HG03066 (cell line): Measurements from ENCODE around the gene PTPRA.

ENCODE experiments used
- ATAC-seq: cut with Tn5 transposase; IDR thresholded peaks from one replicate; pipeline ENCODE4 v1.9.1; 2021; ENCODE audit warnings: low read depth; ENCODE audit not compliant: unreplicated experiment

Gene PTPRA

DNA sequence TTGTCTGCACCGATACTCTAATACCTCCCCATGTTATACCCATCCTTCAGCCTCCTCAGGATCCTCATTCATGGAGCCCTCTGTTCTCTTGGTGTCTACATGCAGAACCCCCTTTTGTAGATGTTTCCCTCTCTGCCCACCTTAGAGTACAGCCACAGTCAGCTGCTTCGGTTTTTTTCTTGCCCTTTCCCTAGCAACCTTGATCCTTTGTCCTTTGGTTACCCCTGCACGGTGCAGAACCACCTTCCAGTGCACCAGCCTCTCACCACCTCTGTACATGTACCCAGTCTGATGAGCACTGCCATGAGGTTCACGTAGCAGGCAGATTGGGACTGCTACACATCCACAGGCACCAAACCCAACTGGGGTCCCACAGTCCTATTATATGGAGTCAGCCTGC is 25.5 kb upstream of the PTPRA start:
- no peak for ATAC-seq

DNA sequence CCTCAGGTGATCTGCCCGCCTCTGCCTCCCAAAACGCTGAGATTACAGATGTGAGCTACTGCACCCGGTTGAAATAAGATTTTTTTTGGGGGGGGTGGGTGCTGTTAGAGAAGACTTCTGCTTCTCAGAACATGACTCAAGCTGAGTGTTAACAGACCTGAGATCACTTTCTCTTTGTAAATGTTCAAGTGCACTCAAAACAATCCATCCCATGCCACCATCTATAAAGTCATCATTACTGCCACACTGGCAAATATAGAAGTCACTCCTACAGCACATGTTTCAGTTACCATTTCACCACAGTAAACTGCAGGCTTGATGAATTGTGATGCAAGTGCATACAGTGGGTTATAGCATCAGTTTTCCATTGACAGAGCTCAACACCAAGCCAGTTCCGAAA is 23.8 kb upstream of the PTPRA start:
- ATAC-seq = no peak

DNA sequence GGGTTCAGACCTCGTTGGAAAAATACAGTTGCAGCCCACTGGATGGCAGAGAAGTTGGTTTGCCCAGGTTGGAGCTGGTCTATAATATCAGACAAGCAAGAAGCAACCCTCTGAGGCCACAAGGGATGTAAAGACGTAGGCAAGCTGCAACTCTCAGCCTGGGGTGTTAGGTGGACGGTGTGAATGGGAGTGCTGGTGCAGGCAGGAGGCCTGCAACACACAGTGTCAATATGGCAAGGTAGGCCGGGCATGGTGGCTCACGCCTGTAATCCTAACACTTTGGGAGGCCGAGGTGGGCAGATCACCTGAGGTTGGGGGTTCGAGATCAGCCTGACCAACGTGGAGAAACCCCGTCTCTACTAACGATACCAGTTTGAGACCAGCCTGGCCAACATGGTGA is 22.2 kb upstream of the PTPRA start:
- no peak for ATAC-seq

DNA sequence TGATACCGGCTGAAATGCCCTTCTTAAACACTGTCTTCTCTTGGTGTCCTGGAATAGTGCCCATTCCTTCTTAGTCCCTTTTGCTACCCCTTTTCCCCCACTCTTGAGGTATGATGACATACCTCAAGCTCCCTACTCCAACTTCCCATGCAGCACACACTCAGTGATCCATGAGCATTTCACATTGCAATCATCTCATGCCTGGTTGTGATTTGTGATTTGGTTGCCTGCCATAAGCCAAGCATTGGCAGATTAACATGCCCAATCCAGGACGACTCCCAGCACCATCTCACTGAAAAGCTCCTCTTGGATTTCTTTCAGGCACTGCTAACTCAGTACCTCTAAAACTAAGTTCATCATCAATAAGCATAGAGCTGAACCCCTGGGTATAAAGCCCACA is 14.7 kb upstream of the PTPRA start:
- no peak for ATAC-seq

DNA sequence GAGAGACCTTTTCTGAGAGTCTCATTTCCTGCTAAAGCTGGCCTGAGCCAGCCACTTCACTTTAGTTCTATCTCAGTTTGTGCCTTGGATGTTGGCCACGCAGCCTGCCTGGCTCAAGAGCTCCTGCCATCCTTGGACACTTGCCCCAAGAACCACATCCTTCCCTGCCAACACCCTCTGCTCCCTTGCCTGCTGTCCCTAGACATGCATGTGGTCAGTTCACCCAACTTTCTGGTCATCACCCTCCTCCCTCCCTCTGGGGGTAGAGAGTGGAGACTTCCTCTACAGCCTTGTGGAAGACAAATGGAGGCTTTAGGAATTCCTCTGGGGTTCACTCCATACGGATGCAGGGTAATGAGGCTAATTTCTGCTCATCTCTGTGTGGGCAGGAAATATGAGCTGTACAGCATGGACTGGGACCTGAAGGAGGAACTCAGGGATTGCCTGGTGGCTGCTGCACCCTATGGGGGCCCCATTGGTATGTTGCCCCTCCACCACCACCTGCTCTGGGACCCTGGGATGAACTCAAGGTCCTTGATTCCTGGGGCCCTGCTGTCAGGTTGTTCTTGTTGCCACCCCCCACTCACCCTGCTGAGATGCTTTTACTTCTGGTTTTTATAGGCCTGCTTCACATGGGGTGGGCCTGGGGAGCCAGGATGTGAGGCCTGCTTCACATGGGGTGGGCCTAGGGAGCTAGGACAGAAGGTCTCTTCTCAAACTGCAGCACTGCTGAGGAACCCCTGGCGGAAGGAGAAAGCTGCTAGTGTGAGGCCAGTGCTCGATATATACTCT is 13.8 kb upstream of the PTPRA start:
- ATAC-seq = no peak

DNA sequence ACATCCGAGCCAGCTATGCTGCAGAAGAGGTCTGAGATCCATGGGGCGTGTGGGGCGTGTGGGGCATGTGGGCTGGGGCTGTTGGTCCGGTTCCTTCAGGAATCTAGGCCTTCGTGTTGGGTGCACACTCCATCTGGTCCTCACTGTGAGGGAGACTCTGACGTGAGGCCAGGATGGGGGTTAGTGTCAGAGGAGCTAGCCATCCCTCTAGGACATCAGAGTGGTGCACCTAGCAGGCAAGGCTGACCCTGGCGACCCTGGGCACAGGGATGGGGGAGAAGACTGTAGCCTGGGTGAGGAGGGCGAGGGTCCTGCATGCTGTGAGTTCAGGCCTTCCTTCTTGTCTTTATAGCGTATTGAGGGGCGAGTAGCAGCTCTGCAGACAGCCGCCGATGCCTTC is 8.7 kb upstream of the PTPRA start:
- no peak for ATAC-seq

DNA sequence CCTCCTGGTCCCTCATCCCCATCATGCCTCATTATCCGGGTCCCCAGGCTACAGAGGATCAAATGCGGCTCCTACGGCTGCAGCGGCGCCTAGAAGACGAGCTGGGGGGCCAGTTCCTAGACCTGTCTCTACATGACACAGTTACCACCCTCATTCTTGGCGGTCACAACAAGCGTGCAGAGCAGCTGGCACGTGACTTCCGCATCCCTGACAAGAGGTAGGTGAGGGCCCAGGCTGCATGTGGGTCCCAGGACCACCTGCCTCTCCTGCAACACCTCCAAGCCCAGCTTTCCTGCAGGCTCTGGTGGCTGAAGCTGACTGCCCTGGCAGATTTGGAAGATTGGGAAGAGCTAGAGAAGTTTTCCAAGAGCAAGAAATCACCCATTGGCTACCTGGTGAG is 8.2 kb upstream of the PTPRA start:
- no peak for ATAC-seq

DNA sequence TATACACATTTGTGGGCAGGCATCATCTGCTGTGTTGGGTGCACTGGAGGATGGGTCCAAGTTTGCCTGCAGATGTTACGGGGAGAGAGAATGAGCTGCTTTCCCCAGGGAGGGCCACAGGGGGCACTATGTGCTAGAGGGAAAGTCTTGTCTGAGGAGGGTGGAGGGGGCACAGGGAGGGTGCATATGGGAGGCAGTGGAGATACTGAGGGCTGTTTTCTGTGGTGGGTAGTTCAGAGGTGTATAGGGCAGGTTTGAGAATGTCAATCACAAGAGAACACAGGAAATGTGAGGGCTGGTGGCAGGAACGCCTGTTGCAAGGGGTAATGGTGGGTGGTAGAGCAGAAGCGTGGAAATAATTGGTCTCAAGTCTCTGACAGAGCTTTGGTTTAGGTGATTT is 7.7 kb upstream of the PTPRA start:
- ATAC-seq = no peak

DNA sequence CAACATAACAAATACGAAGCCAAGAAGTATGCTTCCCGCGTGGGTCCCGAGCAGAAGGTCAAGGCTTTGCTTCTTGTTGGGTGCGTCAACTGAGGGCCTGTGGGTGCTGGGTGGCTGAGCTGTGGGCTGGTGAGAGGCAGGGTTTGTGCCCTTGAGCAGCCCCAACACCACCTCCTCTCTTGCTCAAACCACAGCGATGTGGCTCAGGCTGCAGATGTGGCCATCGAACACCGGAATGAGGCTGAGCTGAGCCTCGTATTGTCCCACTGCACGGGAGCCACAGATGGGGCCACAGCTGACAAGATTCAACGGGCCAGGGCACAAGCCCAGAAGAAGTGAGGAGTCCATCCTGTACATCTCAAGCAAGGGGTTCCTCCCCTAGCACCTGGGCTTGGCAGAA is 7.0 kb upstream of the PTPRA start:
- ATAC-seq = no peak

DNA sequence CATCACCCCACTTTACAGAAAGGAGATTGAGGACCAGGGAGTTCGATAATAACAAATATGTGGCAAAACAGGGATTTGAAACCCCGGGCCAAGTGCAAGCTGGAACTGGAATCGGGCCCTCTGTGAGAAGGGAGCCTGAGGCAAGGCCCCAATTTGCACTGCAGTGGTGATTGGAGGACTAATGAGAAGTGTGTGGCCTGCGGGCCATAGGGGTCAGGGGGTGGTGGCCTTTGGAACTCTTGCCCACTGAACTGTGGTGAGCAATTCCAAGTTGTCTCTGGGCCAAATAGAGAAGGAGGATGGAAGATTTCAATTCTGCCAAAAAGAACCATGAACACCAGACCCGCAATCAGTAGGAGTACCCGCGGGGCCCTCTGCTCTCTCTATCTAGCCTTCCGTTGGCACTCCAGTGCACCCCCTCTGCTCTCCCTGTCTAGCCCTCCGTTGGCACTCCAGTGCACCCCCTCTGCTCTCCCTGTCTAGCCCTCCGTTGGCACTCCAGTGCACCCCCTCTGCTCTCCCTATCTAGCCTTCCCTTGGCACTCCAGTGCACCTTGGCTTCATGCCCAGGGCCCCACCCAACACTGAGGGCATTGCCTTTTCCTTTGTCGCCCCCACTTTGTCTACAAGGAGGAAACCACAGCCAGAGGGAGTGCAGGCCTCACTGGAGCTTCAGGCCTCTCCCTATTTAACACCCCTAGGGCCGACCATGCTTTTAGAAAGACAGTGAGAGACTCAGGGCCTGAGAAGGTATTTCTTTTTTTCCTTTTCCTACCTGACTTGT is 6.0 kb upstream of the PTPRA start:
- ATAC-seq = no peak

DNA sequence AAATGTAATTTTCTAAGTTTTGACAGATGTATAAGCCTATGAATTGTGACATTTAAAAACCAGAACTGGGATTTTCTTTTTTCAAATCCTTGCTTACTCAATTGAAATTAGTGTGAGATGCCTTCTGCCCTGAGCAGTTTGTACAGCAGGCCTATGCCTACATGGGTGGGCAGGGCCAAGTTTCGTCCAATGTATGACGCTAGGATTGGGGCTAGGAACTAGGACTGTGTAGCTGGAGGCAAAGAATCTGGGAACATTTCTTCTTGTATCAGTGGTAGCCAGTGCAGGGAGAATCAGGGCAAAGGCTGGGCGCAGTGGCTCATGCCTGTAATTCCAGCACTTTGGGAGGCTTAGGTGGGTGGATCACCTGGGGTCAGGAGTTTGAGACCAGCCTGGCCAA is 3.9 kb upstream of the PTPRA start:
- no peak for ATAC-seq

DNA sequence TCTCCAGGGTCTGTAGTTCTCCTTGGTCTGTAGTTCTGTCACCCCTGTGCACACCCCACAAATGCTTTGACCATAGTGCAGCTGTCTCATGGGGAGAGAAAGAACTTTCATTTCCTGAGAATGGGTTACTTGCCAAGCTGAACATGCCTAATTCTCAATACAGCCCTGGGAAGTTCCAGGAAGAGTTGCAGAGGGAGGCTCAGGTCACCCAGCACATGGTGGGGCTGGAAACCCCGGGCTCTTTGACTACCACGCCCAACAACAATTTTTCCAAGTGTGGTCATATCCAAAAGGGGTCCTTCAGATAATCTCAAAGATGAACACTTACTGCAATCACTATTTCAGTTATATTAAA is 2.2 kb upstream of the PTPRA start:
- ATAC-seq = no peak

DNA sequence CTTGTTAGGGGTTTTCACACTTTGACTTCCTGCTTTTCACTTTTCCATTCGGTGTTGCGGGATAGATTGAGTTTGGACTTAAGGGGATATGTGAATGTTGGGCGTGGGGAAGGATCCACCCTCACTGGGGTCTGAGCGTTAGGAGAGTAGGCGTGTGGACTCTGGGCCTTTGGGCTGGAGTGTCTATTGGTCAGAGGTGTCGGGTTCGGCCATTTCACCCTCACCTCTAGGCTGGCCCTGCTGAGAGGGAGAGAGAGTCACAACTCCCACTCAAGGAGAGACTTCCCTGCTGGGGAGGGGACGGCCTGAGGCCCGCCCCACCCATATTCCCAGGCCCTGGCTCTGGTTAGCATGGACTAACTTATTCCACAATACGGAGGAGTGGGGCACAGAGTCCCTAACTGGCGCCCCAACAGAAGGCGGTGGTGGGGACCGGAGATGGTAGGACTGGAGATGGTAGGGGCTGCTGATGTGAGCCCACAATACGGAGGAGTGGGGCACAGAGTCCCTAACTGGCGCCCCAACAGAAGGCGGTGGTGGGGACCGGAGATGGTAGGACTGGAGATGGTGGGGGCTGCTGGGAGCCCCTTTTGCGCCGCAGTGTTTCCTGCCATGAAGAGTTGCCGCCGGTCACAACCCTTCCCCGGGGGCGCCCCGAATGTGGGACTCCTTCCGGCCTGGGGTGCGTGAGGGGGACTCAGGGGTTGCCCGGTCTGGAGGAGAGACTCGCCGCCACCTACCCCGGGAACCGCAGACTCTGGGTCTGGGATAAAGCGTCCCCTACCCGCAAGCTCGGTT is 1.4 kb upstream of the PTPRA start:
- no peak for ATAC-seq

DNA sequence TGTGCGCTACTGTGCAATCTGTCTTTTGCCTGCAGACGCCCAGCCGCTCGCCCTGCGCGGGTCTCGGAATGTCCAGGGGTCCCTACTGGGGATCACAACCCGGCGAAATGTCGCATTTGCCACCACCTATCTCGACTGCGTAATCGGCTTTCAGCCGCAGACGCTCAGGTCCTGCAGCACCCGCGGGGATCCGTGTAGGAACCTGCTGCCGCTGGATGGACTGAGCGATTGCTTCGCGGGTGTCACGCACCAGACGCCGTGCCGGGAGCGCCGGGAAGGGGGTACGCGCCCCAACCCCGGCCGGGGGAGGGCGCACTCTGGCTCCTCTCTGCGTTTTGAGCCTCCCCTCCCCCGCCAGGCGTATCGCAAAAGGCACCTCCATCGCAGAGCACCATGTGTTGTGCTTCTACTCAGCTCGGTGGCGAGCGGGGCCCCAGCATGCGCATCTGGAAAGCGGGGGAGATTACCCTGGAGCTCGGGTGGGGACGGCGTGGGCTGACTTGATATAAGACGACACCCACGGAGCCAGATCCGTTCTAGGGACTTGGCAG is 747 bp upstream of the PTPRA start:
- ATAC-seq = peak; percentile 20

DNA sequence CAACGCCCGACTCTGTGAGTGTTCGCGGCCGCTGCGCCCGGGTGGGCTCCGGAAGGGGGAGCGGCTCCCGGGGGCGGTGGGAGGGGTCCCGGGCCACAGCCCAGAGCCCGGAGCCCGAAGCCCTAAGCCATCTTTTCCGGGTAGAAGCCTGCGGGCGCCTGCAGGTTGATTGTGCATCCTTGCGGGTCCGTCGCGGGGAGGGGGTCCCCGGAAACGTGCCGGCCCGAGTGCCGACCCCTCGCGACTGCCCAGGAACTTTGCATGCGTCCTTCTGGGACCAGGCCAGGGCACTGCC is 413 bp downstream of the PTPRA start:
- peak; percentile 30 for ATAC-seq

DNA sequence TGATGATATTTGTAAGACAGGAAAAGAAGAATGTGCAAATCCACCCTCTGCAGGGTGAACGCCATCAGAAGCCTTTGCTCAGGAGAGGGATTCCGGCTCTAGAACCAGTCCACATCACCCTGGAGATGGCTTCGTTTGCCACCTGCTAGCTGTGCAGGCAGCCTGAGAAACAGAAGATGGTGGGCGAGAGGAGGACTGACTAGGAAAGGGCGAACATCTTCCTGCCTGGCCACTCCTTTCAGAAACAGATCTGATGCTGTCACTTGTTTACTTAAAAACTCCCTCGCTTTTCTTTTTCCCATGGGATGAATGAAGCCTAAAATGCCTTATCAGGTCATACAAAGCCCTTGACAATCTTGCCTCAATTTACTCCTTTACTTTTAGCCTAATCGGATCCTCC is 1.2 kb downstream of the PTPRA start:
- ATAC-seq = no peak

DNA sequence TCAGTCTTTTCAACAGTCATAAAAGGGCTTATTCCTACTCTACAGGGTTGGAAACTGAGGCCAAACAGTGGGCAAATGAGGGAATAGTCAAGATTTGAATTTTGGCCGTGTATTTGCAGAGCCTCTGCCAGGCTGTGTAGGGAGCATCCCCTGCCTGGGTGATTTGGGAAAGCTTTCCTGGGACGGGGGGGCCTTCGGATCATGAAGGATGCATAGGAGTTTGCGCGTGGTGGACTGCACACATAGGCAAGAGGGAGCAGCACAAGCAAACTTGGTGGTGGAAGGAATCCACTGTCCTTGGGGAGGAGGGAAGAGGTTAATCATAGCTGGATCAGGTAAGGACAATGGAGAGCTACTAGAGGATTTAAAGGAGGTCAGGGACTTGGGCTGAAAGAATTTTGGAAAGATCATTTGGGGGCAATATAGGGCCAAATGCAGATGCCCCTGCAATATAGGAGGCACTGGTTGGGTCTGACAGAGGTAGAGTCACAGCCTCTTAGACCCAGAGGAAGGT is 2.5 kb downstream of the PTPRA start:
- ATAC-seq = no peak

DNA sequence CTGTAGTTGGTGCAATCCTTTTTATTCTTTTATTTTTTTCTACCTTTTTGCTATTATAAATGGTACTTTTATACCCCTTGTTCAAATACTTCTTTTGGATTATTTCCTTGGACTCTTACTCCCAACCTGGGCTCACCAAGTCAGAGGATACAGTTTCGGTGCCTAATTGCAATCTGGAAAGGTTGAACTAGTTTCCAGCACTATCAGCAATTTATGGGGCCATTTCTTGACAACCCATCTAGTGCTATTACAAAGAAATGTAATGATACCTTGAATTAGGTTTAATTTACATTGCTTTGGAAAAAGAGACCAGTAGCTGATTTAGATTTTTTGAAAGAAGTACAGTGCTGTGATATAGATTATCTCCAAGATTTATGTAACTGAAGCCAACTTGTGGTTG is 5.2 kb downstream of the PTPRA start:
- ATAC-seq = no peak

DNA sequence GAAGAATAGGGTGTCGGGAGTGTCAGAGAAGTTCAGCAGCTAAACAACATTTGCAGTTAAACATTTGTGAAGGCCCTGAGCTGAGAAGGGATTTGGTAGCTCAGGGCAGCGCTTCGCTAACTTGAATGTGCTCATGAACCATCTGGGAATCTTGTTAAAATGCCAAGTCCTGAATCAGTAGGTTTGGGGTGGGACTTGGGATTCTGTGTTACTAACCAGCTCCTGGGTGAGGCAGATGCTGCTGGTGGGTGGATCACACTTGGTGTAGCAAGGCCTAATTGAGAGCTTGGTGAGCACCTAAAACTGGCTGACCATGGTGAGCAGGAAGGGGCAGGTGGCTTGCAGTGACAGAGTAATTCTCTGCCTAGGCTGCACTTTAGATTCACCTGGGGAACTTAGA is 5.9 kb downstream of the PTPRA start:
- ATAC-seq = no peak

DNA sequence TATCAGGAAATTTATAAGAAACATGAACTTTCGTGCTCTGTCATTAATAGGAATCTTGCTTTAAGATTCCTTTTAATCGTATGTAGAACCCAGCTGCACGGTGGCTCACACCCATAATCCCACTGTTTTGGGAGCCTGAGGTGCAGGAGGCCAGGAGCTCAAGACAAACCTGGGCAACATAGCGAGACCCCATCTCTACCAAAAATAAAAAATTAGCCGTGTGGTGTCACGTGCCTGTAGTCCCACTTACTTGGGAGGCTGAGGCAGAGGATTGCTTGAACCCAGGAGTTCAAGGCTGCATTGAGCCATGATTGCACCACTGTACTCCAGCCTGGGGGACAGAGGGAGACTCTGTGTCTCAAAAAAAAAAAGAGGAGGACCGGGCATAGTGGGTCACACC is 7.4 kb downstream of the PTPRA start:
- ATAC-seq = no peak
